Activated T-helper 1 cell treated with anti-CD3 and anti-CD28 coated beads, Interleukin-2, amount 50 U/mL, for 16 hours (primary cell): Measurements from ENCODE around the gene LRRC27.
"Not testable (repeated sequence)": the region's sequence is repeated elsewhere in the genome, so short reads cannot be mapped to it uniquely, and the experiment has no call there.

Source experiments
- DNase-seq, 2 donors: peaks; one replicate each; pipeline ENCODE4 v3.0.0-alpha.2; 2020; ENCODE audit warnings: low read depth in 1 of 2, low spot score in 1 of 2

LRRC27 gene

DNA sequence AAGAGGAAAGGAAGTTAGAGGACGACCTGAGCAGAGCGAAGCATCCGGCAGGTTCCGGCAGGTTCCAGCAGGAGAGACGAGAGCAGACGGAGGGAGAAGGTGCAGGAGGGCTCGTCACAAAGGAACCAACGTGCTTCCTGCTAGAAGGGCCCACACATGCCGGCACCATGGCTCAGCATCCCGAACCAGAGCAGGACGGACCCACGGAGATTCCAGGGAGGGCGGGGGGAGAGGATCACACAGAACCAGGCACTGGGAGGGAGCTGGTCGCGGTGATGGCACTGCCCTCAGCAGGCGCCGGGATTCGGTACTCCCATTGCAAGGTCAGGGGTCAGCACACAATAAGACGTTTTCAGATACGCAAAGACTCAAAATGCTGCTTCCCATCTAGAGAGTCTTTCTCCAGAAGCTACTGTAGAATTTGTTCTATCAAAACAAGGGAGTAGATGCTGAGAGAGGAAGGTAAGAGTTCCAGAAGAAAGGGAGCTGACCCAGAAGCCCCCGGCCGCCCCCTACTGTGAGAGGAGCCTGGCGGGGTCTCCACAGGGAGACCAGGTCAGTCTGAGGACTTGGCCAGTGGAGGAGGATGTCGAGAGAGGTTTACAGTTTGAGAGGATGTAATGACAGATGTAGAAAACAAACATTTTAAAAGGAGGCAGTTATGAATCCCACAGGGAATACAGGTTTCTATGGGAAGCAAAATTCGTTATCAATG is 41.4 kb downstream of the LRRC27 start:
- DNase-seq: no peak

DNA sequence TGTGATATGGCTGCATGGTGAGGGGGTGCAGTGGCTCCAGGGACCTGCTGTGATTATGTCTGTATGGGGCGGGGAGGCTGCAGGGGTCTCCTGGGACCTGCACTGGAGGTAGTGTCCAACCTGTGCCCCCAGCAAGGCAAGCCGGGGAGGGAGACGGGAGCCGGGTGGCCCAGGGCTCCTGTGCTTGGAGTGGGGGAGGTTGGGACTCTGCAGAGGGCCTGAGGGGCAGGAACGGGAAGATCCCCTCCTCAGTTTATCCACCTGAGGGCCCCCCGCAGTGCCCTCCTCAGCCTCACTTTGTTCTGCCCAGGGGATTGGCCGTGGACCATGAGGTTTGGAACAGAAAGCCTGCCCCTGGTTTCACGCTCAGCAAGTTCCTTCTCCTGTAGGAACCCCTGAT is 42.2 kb downstream of the LRRC27 start:
- DNase-seq: no peak

DNA sequence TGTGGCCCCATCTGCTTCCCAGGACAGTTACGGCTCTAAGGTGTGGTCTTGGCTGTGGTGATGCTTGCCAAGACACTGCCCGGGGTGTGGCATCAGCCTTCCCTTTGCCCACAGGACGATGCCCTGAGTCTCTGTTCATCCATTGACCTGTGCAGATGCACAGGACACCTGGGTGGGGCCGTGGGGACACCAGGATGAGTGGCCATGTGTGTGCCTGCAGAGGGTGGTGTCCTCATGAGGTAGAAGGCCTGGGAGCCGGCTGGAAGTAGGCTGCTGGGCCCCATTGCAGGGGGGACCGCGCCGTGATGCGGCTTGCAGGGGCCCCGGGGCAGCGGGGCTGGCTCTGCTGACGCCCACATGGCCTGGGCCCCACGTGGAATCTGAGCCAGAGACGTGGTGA is 42.6 kb downstream of the LRRC27 start:
- no peak for DNase-seq

DNA sequence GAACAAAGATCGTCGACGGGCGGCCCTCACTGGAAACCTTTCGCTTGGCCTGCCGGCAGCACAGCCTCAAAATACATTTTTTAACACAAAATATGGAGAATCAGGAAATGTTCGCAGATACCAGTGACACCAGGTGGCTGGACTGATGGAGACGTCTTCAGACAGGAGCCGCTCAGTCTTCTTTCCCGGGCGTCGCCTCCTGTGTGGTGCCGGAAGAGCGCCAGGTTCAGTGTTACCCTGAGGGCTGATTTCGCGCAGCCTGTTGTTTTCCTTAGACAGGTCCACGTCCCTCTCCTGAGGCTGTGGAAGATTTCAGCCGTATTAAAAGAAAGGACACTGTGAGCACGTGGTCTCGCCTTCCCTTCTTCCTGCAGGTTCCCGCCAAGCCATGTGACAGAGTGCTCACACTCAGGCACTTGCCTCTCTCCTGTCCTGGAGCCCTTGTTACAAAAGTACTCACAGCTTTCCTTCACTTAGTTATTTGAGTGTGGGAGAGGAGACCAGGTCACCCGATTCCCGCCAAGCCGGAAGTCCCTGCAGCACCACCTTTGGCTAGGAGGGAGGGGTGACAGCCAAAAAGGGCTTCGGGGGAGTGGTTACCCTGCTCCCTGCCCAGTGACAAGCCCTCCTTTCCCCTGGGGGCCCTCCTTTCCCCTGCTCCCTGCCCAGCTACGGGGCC is 43.3 kb downstream of the LRRC27 start:
- no peak for DNase-seq

DNA sequence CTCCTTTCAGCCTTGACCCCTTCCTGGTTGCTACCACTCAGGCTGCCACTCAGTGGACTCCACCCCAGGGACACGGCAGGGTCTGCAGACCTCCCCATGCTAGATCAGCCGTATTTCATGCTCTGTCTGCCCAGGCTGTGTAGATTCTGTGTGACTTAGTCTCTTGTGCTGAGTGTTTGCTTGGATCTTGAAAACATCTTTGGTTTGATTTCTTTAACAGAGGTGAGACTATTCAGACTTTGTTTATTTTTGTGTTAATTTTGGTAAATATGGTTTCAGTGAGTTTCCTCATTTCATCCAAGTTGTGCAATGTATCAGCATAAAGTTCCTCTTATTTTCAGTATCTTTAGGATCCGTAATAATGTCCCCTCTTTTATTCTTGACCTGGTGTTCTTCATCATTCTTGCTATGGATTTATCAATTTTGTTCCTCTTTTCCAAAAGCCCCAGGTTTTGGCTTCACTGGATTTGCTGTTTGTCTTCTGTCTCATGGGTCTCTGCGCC is 43.9 kb downstream of the LRRC27 start:
- no peak for DNase-seq

DNA sequence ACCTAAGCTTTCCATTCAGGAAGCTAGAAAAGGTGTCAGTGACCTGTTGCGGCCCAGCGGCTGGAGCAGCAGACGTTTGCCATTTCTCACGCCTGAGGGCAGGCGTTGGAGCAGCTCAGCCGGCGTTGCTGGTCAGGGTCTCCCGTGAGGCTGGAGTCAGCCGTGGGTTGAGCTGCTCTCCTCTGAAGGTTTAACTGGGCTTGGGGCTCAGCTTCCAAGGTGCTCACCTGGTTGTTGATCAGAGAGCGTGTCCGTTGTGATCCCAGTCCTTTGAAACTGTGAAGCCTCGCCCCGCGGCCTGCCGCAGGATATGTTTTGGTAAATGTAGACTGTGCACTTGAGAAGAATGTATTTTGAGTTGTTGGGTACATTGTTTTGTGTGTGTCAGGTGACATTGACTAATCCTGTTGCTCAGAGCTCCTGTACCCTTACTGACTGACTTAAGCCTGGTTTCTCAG is 44.4 kb downstream of the LRRC27 start:
- no peak for DNase-seq

DNA sequence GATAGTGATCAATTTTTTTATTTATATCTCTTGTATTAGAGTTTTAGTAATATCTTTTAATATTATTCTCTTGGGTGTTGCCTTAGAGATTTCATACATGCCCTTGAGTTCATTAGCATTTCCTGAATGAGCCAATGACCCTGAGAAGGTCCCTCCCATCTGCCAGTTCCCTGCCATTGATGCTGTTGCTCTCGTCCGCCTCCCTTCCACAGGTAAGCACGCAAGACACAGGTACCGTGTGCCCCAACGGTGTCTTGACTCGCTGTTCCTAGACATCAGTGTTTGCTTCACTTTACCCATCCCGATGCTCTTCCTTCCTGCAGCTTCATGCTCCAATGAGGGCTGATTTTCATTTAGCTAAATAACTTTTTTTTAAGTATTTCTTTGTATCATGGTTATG is 45.3 kb downstream of the LRRC27 start:
- no peak for DNase-seq

DNA sequence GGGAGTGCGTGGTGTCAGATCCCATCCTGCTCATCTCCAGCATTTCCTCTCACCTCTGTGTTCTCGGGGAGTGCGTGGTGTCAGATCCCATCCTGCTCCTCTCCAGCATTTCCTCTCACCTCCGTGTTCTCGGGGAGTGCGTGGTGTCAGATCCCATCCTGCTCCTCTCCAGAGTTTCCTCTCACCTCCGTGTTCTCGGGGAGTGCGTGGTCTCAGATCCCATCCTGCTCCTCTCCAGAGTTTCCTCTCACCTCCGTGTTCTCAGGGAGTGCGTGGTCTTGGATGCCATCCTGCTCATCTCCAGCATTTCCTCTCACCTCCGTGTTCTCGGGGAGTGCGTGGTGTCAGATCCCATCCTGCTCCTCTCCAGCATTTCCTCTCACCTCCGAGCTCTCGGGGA is 47.0 kb downstream of the LRRC27 start:
- not testable (repeated sequence) for DNase-seq

DNA sequence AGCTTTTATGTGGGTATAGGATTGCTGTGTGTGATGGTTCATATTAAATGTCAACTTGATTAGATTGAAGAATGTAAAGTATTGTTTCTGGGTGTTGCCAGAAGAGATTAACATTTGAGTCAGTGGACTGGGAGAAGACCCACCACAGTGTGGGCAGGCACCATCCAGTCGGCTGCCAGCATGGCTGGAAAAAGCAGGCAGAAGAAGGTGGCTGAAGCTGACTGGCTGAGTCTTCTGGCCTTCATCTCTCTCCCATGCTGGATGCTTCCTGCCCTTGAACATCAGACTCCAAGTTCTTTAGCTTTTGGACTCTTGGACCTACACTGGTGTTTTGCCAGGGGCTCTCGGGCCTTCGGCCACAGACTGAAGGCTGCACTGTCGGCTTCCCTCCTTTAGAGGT is 49.0 kb downstream of the LRRC27 start:
- DNase-seq: not testable (repeated sequence)

DNA sequence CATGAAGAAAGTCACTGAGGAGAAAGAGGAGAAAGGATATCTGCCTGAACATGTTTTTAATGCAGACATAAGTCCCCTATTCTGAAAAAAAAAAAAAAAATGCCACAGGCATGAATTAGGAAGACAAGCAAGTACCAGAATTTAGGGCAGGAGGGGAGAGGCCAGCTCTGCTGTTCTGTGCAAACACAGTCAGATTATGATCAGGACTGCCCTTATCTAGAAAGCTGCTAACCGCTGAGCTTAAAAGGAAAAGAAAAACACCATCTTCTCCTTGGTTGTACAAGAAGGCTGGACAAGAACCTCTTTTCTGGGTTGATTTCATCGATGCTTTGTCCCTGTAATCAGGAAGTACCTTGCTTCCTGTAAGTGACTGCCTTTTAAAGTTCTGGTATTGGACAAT is 49.7 kb downstream of the LRRC27 start:
- DNase-seq: no peak

DNA sequence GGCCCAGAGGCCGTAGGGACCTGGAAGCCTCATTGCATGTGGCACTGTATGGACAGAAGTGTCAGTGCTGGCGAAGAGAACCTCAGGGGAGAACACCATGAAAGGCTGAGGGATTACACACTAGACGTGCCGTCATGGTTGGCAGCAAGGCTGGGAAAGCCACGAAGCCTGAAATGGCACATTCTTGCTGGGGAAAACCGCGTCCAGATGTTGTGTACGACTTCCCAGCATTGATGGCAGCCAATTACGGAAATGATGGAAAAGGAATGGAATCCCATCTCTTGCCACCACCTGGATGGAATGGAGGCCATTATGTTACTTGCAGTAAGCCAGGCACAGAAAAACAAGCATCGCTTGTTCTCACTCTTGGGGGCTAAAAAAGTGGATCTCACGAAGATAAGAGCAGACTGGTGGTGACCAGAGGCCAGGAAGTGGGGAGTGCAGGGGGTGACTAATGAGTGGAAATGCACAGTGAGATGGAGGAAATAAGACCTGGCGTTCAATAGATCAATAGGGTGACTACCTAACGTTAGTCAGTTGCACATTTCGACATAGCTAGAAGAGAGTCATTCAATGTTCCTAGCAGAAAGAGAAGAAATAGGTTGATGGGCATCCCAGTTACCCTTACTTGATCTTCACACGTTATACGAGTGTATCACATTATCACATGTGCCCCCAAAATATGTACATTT is 50.4 kb downstream of the LRRC27 start:
- no peak for DNase-seq

DNA sequence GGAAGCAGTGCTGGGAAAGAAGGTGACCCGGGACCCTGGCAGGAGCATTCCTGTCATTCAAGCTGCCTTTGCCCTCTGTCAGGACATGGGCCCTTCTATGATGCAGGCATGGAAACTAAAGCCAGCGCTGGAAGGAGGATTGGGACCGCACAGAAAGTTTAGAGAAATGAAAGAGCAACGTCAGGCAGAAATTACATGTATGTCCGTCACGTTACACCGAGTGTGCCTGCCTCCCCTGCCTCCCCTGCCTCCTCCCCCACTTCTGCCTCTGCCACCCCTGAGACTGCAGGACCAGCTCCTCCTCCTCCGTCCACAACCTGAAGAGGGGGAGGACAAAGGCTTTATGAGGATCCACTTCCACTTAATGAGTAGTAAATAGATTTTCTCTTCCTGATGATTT is 51.1 kb downstream of the LRRC27 start:
- DNase-seq: no peak

DNA sequence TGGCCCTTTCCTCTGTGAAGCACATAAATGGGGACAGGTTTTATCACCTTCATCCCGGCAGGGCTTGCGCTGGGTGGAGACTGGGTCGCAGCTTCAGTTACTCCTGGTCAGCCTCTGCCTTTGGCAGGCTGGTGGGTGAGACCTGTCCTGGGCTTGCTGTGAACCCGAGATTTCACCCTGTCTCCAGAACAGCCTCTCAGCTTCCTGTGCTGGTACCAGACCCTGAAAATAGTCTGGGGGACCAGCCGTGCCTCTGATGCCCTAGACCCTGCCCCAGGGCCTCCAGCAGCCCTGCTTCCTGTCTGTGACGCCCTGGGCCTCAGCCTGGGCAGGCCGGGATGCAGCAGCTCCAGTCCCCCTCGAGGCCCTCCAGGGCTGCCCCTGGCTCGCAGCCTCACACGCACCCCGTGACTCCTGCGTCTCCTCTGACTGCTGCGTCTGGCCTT is 51.8 kb downstream of the LRRC27 start:
- no peak for DNase-seq

DNA sequence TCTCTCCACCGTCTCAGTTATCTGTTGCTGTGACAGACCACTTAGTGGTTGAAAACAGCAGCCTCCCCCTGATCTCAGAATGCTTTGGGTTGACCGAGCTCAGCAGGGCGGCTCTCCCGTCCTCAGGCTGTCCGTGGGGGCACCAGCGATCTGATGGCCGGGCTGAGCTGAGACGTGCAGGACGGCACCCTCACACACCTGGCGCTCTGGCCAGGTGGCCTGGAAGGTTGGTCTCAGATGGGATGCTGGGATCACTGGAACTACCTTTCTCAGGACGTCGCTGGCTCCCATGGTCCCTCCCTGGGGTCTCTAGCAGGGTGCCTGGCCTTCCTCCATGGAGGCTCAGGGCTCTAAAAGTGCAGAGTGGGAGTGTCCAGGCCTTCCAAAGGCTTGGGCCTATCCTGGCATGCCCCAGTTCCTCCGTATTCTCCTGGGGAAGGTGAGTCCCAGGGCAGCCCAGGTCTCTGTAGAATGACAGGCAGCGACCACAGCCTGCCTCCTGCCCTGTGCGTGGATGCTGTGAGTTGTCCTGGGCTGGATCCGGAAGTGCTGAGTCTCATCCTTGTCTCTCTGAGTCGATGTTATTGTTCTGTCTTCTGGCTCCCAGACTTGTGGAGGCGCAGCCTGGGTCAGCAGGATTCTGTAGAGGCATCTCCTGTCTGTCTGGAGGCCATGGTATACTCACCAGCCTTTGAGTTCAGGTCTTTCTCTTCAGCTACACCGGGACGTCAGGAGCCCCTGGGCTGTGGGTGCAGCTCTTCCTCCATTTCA is 52.8 kb downstream of the LRRC27 start:
- DNase-seq: no peak

DNA sequence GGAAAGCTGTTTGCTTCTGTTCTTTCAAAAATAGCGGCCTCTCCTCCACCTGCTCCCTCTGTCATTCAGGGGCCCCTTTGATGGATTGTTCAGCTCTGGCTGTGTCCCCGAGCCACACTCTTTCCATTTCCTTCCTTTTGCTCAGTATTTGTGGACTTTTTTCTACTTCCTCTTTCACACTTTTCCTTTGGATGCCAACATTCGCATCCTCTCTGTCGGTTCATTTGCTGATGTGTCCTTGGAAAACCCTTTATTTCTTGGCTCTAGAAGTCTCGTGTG is 53.3 kb downstream of the LRRC27 start:
- DNase-seq: no peak

DNA sequence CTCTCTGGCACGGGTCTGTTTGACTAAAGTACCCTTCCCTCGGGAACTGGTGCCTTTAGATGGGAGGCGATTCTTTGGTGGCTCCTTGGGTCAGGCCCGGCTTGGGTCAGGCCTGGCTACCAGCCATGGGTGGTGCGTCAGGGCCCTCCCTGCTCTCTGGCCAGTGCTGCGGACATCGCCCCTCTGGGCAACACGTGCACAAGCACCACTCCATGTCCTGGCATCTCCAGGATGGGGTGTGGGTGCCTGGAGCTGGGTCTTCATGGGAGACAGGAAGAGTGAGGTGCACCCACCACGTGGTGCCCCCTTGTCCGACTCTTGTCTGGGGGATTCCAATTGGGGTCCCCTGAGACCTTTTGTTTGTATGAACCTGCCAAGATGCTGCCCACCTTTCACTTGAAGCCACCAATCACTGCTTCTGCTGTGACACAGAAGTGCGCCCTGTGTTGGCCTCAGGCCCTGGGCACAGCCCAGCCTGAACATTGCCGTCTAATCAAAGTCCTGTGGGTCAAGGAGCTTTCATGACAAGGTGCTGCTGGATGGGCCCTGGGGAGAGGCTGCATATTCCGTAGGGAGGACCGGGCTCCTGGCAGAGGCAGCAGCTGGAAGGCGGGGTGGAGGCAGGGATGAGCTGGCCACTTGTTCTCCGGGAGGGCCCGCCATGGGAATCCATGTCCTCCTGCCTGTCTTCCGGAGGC is 53.9 kb downstream of the LRRC27 start:
- no peak for DNase-seq

DNA sequence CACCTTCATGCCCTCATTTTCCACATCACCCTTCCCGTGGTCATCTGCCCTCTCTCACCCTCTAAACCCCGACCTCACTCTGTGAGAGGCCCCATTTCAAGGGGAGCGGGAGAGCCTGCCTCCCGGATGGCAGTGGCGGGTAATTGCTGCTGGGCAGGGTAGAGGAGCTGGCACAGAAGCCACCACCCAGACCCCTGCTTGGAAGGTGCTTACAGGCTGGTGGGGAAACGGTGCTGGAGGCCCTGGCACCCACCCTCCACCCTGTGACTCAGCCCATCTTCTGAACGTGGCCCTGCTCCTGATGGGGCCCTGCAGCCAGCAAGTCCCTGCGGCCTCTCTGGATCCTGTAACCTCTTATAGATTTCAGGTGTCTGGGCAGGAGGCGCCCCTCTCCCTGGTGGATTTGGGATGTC is 54.4 kb downstream of the LRRC27 start:
- no peak for DNase-seq

DNA sequence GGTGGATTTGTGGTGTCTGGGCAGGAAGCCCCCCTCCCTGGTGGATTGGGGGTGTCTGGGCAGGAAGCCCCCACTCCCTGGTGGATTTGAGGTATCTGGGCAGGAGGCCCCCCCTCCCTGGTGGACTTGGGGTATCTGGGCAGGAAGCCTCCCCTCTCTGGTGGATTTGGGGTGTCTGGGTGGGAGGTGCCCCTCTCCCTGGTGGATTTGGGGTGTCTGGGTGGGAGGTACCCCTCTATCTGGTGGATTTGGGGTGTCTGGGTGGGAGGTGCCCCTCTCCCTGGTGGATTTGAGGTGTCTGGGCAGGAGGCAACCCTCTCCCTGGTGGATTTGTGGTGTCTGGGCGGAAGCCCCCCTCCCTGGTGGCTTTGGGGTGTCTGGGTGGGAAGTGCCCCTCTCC is 54.9 kb downstream of the LRRC27 start:
- not testable (repeated sequence) for DNase-seq

DNA sequence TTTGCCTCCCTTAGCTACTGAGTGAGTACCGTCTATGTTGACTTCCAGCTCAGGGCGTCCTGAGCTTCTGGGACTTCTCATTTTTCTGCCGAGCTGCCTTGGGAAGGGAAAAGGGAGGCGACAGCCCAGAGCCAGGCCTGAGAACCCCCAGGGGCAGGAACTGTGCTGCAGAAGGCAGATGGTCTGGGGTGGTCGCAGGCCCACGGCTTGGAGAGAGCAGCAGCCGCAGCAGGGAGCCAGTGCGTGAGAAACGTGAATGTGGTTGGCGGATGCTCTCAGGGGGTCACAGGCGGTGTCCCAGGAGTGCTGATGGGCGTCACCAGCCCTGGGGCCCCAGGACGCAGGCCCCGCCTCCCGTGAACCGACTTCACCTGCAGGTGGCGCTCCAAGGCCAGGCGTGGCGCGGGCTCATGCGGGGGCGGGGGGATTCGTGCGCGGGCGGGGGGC is 55.8 kb downstream of the LRRC27 start:
- peak; percentile 58 to 61 for DNase-seq

DNA sequence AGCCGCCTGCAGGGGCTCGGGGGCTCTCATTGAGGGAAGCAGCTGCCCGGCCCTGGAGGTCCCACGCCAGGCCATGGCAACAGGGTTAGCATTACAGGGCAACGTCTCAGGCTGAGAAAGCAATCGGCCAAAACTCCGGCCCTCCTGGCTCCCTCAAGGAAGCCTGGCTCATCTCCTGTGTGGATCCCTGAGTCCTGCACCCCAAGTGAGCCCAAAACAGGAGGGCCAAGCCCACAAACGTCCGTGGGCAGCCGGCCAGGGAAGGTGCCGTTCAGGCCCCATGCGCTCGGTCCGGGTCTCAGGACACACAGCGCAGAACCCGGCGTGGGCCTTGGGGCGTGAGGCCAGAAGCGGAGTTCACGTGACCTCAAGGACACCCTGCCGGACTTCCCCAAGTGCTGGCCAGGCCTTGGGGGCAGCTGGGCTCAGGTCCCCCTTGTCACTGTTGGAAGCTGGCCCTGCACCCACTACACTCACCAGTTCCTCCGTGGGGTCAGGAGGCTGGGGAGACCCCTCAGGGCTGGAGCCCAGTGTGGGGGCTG is 57.0 kb downstream of the LRRC27 start:
- no peak for DNase-seq
